ENCODE results near the gene ENTPD8. TPM values are rescaled to one million over a fixed set of nuclear protein-coding genes. Genes with fewer than 3 reads are reported as not detected.

ENTPD8 gene
- total and polyA plus RNA-seq, 2 donors (not counting 3 experiments of a cell fraction or from before 2014, with no cell fraction given): 0.44 to 0.51 TPM

DNA sequence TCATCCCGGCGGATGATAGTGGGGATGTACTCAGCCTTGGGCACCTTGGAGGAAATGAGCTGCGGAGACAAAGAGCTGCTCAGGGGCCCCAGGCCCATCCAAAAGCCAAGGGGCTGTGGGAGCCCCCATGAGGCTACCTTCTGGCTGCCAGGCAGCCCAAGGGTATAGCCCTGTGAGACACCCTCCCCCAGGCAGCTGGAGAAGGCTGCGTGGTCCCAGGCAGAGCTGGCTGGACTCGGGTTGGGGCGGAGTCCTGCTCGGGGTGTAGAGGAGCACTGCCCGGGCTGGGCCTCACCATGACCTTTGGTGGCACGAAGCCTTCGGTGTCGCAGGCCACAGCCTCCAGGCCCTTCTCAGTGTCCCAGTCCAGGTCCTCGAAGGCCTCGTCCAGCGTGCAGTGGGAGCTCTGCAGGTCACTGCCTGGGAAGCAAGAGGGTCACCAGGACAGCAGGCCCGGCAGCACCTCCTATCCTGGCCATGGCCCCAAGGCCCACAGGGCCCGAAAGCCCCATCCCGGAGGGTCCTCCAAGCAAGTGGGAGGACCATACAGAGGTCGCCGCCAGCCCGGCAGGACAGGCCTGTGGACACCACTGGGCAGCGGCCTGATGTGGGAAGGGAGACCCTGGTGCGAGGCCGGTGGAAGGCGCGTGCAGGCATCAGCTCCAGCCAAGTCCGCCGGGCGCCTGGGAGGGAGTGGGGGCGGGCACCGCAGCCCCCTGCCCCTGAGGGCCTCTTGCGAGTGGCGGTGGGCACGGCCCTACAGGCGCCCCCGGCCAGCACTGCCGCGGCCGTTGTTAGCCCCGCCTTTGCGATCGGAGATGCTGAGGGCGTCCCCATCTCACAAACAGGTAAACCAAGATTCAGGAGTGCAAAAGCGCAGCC is 11.8 kb upstream of the ENTPD8 start:
- no peaks in the 10 kb centered on the region for H4K20me1 ChIP-seq (replicated peaks; ENCODE audit: control insufficient read depth, extremely low read depth, insufficient read depth, low read length)
- dilution Hi-C loops (cut with MboI; ENCODE audit: extremely low pct_ligation_motif_present, low sequenced_read_pairs): no loop called here
- POLR2A ChIA-PET: no interaction called here
- no peak overlapping the region for H2AFZ ChIP-seq (ENCODE audit: low read depth, low read length)
- H3K27me3 ChIP-seq (ENCODE audit: control insufficient read depth in 2 of 2, insufficient read depth in 2 of 2, low read length in 2 of 2): no peaks in the 10 kb centered on the region
- no peak for DNase-seq (ENCODE audit: low read depth, low spot score)
- no peak for FAIRE-seq
- H3K4me1 ChIP-seq (ENCODE audit: control insufficient read depth, extremely low read depth, insufficient read depth, low read length): peaks cover 8% of the 10 kb centered on the region
- H3K9me1 ChIP-seq (replicated peaks; ENCODE audit: control insufficient read depth, extremely low read depth, insufficient read depth, low read length): no peaks in the 10 kb centered on the region
- peak overlapping the region in 1 of 3 experiments; percentile 38 for H3K4me3 ChIP-seq (replicated peaks in 1 of 3; ENCODE audit: insufficient read depth in 1 of 3, low read depth in 1 of 3, low read length in 3 of 3)
- H3K36me3 ChIP-seq (ENCODE audit: control insufficient read depth in 2 of 2, extremely low read depth in 1 of 2, insufficient read depth in 2 of 2, low read length in 2 of 2): peaks cover 7 to 14% of the 10 kb centered on the region in 2 experiments
- H3K79me2 ChIP-seq (ENCODE audit: control insufficient read depth, insufficient read depth, low read length): peaks cover 2% of the 10 kb centered on the region
- no TSS peak for BruUV-seq (replicated peaks)
- CTCF ChIA-PET: interaction anchor here (0.8 to 2.0 kb wide), 3 partner anchors 30 to 216 kb away, joined by 3 to 4 read pairs (median 3); partner anchors contain the start of genes EXD3 and NOXA1
- H3K4me2 ChIP-seq (ENCODE audit: insufficient read depth, low read length): no peak overlapping the region
- TF ChIP-seq, protein P1, sequence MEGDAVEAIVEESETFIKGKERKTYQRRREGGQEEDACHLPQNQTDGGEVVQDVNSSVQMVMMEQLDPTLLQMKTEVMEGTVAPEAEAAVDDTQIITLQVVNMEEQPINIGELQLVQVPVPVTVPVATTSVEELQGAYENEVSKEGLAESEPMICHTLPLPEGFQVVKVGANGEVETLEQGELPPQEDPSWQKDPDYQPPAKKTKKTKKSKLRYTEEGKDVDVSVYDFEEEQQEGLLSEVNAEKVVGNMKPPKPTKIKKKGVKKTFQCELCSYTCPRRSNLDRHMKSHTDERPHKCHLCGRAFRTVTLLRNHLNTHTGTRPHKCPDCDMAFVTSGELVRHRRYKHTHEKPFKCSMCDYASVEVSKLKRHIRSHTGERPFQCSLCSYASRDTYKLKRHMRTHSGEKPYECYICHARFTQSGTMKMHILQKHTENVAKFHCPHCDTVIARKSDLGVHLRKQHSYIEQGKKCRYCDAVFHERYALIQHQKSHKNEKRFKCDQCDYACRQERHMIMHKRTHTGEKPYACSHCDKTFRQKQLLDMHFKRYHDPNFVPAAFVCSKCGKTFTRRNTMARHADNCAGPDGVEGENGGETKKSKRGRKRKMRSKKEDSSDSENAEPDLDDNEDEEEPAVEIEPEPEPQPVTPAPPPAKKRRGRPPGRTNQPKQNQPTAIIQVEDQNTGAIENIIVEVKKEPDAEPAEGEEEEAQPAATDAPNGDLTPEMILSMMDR (IDR thresholded peaks at IDR 0.05; ENCODE audit: extremely low read depth in 1 of 2, insufficient read depth in 1 of 2, low read depth in 1 of 2, low read length in 2 of 2): no peak
- TF ChIP-seq POLR2AphosphoS5 (IDR thresholded peaks at IDR 0.05; ENCODE audit: insufficient read depth, low read depth, low read length): no peak
- TF ChIP-seq EZH2 (IDR thresholded peaks at IDR 0.05; ENCODE audit: borderline replicate concordance, low read depth, low read length, severe bottlenecking): no peak
- TF ChIP-seq, protein P2, sequence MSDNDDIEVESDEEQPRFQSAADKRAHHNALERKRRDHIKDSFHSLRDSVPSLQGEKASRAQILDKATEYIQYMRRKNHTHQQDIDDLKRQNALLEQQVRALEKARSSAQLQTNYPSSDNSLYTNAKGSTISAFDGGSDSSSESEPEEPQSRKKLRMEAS (IDR thresholded peaks at IDR 0.05; ENCODE audit: insufficient read depth, insufficient read length): no peak
- no peak for TF ChIP-seq FOS (IDR thresholded peaks at IDR 0.05; ENCODE audit: borderline replicate concordance, insufficient read depth, low read length)
- TF ChIP-seq JUN (IDR thresholded peaks at IDR 0.05; ENCODE audit: borderline replicate concordance, insufficient read depth, insufficient read length, low read depth): no peak
- no peak for TF ChIP-seq POLR2A (IDR thresholded peaks at IDR 0.05; ENCODE audit: low read depth, low read length)
- no peak for TF ChIP-seq MYC (IDR thresholded peaks at IDR 0.05; ENCODE audit: low read depth, low read length)
- TF ChIP-seq GATA2 (IDR thresholded peaks at IDR 0.05; ENCODE audit: insufficient read depth, insufficient read length, low read depth, low read length): no peak
- intact Hi-C loops (cut with micrococcal nuclease): no loop called here
- H3K9me3 ChIP-seq (replicated peaks; ENCODE audit: control insufficient read depth, insufficient read depth, low read length): no peaks in the 10 kb centered on the region
- H3K9ac ChIP-seq (replicated peaks; ENCODE audit: extremely low read depth, insufficient read depth, low read length): no peak overlapping the region
- H3K27ac ChIP-seq (ENCODE audit: insufficient read depth, low read depth, low read length): no peak overlapping the region

Data from endothelial cell of umbilical vein (primary cell).